A204.1 (cell line): ENCODE data around the gene LRFN2.

Experiments used
- FAIRE-seq: peaks from 2 replicates; lab custom pipeline; 2012; peaks lifted over from hg19 to GRCh38; lab: Jason Lieb, UNC

The LRFN2 gene

GRCh38 chr6:40586369-40587201 is 579 bp downstream of the LRFN2 start:
- FAIRE-seq, result no peak

- FAIRE-seq, result no peak
These were observed 1.4 kb downstream of the LRFN2 start for GRCh38 chr6:40585651-40586269.

GRCh38 chr6:40585223-40585622 is 1.9 kb downstream of the LRFN2 start:
- no peak for FAIRE-seq

- no peak for FAIRE-seq
These were observed 2.4 kb downstream of the LRFN2 start for GRCh38 chr6:40584741-40585140.

GRCh38 chr6:40583709-40584108 is 3.5 kb downstream of the LRFN2 start:
- FAIRE-seq, result no peak

- FAIRE-seq, result no peak
These were observed 4.3 kb downstream of the LRFN2 start for GRCh38 chr6:40582892-40583291.

- no peak for FAIRE-seq
These were observed 8.1 kb downstream of the LRFN2 start for GRCh38 chr6:40579101-40579500.

GRCh38 chr6:40577672-40578071 is 9.5 kb downstream of the LRFN2 start:
- no peak for FAIRE-seq

GRCh38 chr6:40573221-40573620 is 13.9 kb downstream of the LRFN2 start:
- FAIRE-seq, result no peak

- no peak for FAIRE-seq
These were observed 17.8 kb downstream of the LRFN2 start for GRCh38 chr6:40569162-40569910.

GRCh38 chr6:40568062-40568708 is 19.0 kb downstream of the LRFN2 start:
- FAIRE-seq, result no peak

- FAIRE-seq, result no peak
These were observed 24.1 kb downstream of the LRFN2 start for GRCh38 chr6:40563111-40563510.

- no peak for FAIRE-seq
These were observed 28.1 kb downstream of the LRFN2 start for GRCh38 chr6:40559056-40559455.

GRCh38 chr6:40558102-40558501 is 29.1 kb downstream of the LRFN2 start:
- no peak for FAIRE-seq

GRCh38 chr6:40556881-40557280 is 30.3 kb downstream of the LRFN2 start:
- no peak for FAIRE-seq

- FAIRE-seq, result no peak
These were observed 31.1 kb downstream of the LRFN2 start for GRCh38 chr6:40556023-40556422.

GRCh38 chr6:40555092-40555491 is 32.1 kb downstream of the LRFN2 start:
- no peak for FAIRE-seq

- no peak for FAIRE-seq
These were observed 34.2 kb downstream of the LRFN2 start for GRCh38 chr6:40552941-40553340.

GRCh38 chr6:40551966-40552505 is 35.1 kb downstream of the LRFN2 start:
- no peak for FAIRE-seq

- peak; percentile 27 for FAIRE-seq
These were observed 36.7 kb downstream of the LRFN2 start for GRCh38 chr6:40550202-40551101.

GRCh38 chr6:40545954-40546353 is 41.2 kb downstream of the LRFN2 start:
- FAIRE-seq, result no peak
